GM11168 (cell line): Measurements from ENCODE around the gene SEC22A.

Source experiments
- in situ Hi-C: fragments of 300-500 bp; cut with MboI; formaldehyde crosslinking; loops from one replicate; pipeline ENCODE4 v1.12.0; 2022; ENCODE audit warnings: low sequenced_read_pairs; ENCODE audit not compliant: unreplicated experiment

Gene SEC22A

DNA sequence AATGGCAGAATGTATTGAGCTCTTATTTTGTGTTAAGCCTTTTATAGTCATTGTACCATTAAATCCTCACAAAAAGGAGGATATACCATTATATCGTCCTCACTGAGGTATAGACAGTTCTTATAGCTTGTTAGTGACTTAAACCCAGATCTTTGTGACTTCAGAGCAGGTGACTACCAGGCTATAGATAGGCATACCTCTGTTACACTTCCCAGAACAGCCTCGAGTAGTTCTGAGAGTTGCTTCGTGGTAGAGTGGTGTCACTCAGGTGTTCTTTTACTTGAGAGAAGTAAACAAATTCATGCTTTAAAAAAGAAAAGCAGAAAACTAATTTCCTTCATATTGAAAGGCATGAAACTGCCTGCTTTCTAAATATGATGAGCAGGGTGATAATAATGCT is 59.9 kb downstream of the SEC22A start:
- in situ Hi-C loops = no loop called here

DNA sequence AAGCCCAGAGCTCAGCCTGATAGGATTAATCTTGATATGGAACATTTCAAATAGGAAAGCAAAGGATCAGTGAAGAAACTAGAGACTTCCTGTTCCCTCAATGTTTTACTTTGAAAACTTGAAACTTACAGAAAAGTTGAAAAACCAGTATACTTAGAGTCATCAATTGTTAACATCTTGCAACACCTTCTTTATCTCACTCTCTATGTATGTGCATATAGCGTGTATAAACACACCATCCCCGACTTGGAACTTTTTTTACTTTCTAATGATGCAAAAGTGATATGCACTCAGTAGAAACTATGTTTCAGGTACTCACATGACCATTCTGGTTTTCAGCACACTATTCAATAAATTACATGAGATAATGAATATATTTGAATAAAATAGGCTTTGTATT is 60.5 kb downstream of the SEC22A start:
- in situ Hi-C loops = no loop called here

DNA sequence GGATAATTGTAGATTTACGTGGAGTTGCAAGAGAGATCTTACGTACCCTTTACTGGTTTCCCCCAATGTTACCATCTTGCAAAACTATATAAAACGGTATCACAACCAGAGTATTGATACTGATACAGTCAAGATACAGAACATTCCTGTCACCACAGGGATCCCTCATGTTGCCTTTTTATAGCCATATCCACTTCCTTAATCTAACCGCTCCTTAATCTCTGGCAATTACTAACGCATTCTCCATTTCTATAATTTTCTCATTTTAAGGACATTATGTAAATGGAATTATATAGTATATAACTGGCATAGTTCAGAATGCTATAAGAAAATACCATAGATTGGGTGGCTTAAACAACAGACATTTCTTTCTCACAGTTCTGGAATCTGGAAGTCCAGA is 61.1 kb downstream of the SEC22A start:
- in situ Hi-C loops = no loop called here

DNA sequence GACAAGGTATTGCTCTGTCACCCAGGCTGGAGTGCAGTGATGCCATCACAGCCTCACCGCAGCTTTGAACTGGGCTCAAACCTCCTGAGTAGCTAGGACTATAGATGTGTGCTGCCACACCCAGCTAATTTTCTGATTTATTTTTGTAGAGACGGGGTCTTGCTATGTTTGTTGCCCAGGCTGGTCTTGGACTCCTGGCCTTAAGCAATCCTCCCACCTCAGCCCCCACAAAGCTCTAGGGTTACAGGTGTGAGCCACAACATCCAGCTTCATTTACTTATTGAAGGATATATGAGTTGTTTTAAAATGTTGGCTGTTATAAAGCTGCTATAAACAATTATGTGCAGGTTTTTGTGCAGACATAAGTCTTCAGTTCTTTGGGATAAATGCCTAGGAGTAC is 62.2 kb downstream of the SEC22A start:
- in situ Hi-C loops = no loop called here

DNA sequence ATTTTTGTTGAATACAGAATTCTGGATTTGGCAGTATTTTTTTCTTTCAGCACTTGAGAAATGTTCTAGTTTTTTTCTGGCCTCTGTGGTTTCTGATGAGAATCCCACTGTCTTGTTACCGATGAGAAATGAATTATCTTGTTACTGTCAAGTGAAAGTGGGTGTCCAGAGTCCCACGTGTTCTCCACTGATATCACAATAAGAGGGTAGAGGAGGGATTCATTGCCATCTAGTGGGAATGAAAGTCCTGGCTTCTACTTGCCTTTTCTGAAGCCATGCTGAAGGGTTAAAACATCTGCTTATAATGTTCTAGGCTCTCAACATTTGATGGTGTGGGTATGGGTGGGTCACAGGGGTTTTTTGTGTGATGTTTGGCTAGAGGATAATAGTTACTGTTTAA is 66.1 kb downstream of the SEC22A start:
- in situ Hi-C loops = no loop called here

DNA sequence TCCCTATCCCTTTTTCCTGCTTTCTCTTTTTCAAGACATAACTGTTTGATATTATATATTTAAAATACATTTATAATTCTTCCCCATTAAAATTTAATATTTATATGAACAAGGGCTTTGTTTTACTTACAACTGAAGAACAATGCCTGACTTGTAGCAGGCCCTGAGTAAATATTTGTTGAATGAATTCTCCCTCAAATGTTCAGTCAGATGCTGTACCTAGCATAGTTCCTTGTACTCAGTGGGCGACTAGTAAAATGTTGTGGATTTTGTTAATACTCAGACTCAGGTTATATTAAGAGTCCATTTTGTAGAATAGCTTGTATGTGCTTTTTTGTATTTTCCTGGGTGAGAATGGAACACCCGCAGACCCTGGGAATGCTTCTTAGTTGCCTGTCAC is 69.1 kb downstream of the SEC22A start:
- in situ Hi-C loops = no loop called here

DNA sequence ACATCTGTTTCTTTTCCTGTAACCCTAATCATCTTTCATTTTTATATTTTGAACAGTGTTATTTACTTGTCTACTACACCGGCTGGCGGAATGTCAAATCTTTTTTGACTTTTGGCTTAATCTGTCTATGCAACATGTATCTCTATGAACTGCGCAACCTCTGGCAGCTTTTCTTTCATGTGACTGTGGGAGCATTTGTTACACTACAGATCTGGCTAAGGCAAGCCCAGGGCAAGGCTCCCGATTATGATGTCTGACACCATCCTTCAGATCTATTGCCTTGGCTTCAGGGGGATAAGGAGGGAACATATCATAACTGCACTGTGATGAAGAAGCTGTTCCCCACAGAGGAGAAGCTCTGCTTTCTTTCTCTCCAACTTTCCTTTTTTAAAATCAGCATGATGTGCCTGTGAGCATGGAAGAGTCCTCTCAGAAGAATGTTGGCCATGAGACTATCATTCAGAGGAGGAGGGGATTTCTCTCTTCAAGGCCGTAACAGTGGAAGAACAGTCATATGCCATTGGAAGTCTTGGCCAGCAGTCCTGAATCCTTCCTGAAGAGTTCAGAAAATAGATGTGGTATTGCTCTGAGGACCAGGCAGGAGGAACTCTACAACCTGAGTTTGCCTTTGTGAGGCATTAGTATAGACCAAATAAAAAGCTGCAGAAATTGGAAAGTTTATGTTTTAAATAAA is 69.9 kb downstream of the SEC22A start:
- in situ Hi-C loops = no loop called here

DNA sequence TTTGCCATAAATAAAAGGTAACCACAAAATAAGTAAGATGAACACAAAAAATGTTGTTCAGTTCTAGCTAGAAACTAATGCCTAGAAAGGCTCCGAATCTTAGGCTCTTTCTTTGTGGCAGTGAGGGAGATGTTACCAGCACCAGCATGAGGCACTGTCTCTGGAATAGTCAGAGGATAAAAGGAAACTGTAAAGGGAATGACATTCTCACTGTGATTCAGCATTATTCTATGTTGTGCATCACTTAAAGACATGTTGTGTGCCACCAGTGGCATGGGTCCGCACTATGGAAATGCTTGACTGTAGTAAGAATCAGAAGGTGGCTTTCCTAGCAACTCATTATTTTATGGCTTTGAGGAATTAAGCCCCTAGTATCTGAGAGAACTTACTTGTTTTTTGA is 70.8 kb downstream of the SEC22A start:
- in situ Hi-C loops = no loop called here

DNA sequence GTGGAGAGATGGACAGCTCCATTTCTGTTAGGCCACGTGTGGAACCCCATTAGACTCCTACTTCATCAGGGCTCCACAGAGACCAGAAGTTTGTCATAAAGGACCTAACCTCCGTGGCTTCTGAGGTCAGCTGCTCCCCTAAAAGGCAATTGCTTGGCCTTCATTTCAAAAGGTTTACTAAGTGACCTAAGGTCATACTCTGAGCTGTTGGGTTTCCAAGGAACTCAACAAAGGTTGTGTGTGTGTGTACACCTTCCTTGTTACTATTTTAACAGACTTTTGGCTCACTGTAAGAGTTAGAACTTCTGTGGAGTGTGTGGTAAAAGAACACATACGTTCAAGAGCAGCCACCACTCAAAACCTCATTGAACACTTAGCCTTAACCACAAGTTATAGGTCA is 73.9 kb downstream of the SEC22A start:
- in situ Hi-C loops = no loop called here

DNA sequence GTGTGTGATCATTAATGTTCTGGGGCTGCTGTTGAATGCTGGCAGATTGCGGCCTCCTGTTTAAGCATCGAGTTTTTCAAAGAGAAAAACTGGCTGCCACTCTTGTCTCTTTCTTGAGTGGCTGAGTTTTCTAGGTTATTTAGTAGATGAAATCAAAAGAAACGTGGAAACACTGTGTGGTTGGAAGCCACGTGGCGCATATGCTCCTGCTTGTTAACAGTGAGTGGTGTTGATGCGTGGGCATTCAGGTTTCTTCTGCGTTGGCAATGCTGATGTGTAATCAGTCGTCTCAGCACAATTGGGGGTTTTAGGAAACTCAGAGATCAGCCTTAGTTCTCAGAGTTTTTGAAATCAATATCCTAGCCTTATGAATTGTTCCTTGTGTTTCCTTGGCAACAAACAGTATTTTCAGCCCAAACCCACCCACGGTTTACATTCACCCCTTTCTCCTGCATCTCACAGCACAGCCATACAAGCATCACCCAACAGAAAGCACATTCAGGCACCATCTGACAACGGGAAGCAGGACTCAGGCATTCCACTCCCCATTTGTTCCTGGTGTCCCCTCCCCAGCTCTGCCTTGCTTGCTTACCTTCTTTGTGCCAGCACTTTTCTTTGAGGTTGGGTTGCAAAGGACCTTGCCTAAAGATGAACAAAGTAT is 74.7 kb downstream of the SEC22A start:
- in situ Hi-C loops = no loop called here

DNA sequence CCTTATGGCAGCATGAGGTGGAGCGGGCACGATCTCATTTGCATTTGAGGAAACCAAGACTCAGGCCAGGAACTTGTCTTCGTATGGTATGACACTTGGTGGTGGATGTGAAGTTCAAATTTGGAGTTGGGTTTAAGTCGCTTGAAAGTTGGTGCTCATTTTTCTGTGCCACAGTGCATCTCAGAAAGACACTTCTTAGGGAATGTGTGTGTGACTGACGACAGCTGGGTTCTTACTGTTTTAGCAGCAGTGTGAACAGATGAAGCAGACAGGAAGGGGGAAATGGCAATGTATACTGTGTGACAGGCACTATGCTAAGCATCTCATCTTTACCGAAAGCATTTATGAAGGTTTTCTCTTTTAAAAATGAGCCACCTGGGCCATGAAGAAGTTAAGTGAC is 75.4 kb downstream of the SEC22A start:
- in situ Hi-C loops = no loop called here

DNA sequence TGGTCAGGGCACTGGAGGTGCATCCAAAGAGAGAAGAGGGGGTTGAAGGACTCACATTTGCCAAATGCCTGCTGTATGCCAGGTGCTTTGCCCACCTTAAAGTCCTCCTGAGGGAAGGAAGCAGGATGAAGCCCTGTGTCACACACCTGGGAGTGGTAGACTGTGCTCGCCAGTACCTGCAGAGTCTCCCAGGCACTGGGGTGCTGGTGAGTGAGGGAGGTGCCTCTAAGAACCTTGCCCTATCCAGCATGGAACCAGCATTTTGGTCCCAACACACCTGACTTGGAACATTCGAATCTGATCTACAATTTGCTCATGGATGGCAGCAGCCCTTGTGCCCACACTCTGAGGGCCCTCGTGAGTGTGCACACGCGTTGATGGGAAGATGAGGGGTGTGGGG is 76.7 kb downstream of the SEC22A start:
- in situ Hi-C loops = no loop called here

DNA sequence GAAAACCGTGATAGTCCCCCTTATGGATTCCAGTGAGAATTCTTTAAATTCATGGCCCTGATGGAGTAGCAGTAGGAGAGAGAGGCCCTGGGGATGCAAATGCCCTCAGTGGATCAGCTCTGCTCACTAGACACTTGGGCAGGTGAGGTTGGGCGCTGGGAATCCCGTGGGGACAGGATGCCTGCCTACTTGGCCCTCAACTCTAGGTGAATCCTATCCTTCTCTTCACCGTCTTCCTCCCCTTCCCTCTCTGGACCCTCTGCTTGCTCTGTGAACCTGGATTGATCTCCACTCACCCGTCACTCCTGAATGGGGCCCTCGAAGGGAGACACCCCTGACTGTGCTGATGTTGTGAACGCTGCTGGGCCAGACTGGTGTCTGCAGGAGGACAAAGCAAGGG is 77.4 kb downstream of the SEC22A start:
- in situ Hi-C loops = no loop called here

DNA sequence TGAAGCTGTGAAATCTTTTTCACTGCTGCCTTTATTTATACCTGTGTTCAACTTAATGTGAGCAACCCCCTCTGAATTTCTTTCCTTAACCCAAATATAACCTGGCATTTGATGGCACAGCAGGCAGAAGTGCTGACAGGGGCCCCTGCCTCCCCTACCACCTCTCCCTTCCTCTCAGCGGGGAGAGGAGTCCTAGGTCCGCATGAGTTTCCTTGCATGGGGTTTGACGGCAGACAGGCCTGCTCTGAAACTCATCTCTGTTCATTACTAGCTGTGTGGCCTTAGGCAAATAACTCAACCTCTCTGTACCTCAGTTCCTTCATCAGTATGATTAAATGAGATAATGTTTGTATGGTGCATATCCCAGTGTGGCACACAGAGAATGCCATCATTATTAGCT is 79.7 kb downstream of the SEC22A start:
- in situ Hi-C loops = no loop called here

DNA sequence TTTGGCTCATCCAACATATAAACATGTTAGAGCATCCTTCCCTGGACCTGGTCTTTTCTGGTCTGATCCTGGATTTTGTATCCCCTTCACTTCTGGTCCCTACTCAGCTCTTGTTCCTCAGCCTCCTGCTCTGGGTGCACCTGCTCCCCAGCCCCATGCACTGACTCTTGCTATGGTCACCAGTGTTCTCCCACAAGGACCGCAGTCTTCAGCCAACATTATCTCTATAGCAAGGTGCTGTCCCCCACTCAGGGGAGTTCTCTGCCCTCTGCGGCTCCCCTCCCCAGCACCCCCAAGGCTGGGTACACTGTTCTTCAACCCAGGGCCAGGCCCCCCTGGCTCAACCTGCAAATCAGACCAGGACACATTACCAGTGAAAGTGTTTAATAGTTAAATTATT is 80.2 kb downstream of the SEC22A start:
- in situ Hi-C loops = no loop called here

DNA sequence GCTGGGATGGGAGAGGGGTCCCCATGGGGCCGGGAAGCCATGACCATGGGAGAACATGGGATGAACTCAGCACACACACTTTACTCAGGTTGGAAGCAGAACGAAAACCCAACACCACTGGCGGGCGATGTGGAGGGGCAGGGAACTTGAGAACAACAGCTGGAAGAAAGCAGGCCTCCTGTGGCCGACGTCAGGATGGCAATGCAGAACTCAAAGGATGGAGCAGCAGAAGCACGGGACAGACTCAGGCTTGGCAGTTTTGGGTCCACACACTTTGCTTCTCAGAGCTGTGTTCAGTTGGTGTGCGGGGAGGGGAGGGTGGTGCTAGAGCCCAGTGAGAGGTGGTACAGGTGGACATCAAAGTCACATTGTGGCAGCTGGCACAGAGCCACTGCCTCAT is 80.7 kb downstream of the SEC22A start:
- in situ Hi-C loops = no loop called here

DNA sequence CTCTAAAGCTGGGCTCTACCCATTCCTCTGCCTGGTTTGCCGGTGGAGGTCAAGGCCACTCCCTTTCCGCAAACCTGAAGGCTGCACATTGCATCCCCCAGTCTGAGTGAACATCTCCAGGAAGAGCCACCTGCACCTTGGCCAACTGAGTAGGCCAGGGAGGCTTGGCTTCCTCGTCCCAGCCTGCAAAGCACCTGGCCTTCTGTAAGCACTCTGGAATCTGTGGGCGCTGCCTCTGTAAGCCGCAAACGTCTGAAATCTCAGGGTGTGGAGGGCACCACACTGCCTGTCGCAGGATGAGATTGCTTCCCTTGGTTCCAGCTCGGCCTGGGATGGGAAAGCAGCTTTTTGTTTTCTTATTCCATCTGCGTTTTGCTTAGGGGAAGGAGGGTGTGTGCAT is 81.3 kb downstream of the SEC22A start:
- in situ Hi-C loops = no loop called here

DNA sequence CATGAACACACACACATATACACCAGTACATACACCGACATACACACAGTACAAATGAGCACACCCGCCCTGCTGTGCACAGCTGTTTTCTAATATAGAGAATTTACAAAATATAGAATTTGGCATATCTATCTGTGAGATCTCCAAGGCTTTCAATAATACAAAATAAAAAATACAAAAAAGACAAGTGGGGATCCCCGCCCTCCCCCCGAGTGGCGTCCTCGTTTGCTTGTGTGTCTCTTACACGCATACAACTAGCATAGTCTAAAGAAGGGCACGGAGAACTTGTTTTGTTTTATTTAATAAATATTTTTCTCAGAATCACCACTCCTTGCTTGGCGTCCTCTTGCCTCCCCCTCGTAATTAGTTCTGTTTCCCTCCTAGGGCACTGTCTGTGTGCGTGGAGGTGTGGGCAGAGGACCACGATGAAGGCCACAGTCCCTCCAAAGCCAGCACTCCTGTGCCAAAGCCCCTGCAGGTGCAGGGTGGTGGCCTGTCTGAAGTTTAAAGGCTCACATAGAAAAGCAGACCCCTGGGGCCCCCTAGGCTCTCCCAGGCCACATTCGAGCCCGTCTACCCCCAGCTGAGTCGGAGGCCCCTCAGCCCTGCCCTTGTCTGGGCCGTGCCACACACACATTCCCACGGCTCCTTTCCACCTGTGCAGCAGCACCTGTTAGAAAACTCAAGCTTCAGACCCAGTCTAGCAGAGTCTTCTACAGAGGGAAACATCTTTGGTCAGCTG is 82.1 kb downstream of the SEC22A start:
- in situ Hi-C loops = no loop called here

DNA sequence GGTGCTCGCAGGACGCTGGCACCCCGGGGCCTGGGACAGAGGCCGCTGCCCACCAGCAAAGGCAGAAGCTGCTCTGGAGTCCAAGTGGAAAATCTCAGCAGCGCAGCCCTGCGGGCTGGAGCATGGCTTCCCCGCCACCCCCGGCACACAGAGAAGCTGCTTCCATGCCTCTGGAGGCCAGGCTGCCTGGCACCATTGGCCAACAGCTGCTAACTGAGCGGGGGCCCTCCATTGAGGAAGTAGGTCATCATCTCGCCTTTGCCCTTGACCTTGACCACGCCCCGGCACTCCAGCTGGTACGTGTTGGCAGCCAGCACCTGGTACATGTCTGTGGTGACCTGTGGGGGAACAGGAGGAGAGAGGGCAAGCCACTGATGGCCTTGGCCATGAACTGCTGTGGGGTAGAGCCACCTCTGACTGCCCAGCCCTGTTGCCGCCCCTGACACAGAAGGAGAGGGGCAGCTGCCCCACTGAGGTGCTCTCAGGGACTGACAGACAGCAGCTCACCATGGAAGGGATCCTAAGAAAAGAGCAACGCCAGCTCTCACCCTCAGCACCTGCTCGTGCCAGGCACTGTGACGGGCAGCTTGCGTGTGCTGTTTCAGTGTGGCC is 82.8 kb downstream of the SEC22A start:
- in situ Hi-C loops = no loop called here

DNA sequence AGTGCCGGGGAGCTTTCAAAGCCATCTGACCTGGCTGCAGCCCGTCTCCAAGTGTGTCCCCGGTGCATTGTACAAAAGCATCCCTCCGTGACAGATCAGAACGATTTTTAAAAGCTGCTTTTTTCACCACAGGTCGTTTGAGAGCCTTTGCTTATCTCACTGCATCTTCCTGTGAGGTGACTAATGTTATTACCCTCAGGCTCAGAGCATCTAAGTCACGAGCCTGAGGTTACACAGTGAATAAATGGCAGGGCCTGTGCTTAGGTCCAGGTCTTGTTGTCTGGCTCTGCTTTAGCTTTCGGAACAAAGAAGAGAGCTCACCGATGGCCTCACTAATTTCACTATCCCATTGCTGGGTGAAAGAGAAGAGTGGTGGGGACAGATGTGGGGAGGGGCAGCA is 83.3 kb downstream of the SEC22A start:
- in situ Hi-C loops = no loop called here

DNA sequence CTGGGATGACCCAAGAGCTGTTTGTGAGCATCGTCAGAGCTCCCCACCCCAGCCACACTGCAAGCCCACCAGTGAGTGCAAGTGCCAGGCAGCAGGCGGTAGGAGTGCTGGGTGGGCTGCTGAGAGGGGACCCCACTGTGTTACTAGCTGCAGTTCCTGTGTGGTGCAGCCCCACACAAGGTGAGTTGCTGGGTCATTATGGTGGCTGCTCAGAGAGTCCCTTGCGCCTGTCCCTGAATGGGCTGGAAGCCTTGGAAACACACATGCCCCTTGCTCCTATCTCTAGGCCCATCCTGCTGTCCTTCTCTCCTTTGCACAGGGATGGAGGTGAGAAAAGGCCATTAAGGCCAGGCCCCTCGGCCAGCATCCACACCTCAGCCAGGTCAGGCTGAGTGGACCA is 83.7 kb downstream of the SEC22A start:
- in situ Hi-C loops = no loop called here
